ENCODE data around the gene DDAH1. TPM values are rescaled to one million over a fixed set of nuclear protein-coding genes. Genes with fewer than 3 reads are reported as not detected.
A peak's percentile ranks its signal among the peaks of the same experiment; 100 is the strongest.

Gene DDAH1
- total RNA-seq, 1 donor from 2014 or later, result 10.3 TPM

DNA sequence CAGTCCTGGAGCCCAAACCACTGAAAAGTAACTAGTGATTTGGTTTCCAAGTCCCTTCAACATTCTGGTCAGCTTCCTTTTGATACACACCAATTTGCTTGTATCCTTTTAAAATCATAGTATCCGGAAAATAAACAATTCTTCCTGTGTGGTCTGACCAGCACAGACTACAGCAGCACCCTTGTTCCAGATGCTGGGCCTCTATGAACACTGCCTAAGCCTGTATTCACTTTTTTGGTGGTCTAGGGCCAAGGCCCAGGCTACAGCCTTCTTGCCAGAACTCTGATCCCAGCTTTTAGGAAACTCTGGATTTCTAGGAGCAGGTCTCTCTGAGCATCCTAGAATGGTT, 801 bp upstream of the DDAH1 start:
- H3K9me3 ChIP-seq, result no peaks in the 10 kb centered on the region
- peaks cover 28% of the 10 kb centered on the region for H3K4me1 ChIP-seq
- no peak overlapping the region for H3K27ac ChIP-seq
- DNase-seq (ENCODE audit: extremely low spot score in 2 of 2), result no peak
- H3K36me3 ChIP-seq, result no peaks in the 10 kb centered on the region
- no peaks in the 10 kb centered on the region for H3K27me3 ChIP-seq
- TF ChIP-seq CTCF (IDR thresholded peaks at IDR 0.05), result no peak
- TF ChIP-seq POLR2AphosphoS5 (IDR thresholded peaks at IDR 0.05; ENCODE audit: insufficient read depth in 1 of 2, low read depth in 1 of 2), result no peak
- no peak for TF ChIP-seq POLR2A (IDR thresholded peaks at IDR 0.05)
- H3K4me3 ChIP-seq, result no peak overlapping the region
- intact Hi-C loops (cut with DNase I), result loop anchor here (10.0 kb wide), 1 partner anchor 109 kb away; no protein-coding TSS in a partner anchor

DNA sequence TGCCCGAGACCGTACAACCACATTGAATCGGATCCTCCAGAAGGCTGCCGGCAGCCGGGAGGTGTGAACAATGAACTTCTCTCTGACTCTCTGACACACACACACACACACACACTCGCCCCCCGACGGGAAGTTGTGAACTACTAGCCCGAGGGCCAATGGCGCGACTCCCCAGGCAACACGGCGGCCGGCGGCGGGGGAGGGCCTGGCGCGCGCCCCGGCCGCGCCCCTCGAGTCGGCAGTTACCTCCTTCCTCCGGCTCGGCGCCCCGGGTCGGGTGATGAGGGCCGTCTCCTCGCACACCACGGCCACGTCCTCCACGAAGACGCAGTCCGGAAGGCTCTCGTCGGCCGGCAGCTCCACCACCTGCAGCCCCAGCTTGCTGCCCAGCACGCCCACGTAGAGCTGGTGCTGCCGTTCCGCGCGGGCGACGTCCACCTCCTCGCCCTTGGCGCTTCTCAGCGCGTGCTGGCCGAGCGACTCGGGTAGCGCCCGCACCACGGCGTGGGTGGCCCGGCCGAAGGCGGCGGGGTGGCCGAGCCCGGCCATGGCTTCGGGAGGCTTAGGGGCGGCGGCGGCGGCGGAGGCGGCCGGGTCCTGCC, 361 bp downstream of the DDAH1 start:
- intact Hi-C loops (cut with DNase I), result loop anchor here (10.0 kb wide), 1 partner anchor 110 kb away; no protein-coding TSS in a partner anchor
- peaks cover 36% of the 10 kb centered on the region for H3K4me1 ChIP-seq
- DNase-seq (ENCODE audit: extremely low spot score in 2 of 2), result no peak
- H3K4me3 ChIP-seq, result peak overlapping the region; percentile 57 to 61
- TF ChIP-seq POLR2AphosphoS5 (IDR thresholded peaks at IDR 0.05; ENCODE audit: insufficient read depth in 1 of 2, low read depth in 1 of 2) (no peak), CTCF (IDR thresholded peaks at IDR 0.05) (no peak), POLR2A (IDR thresholded peaks at IDR 0.05) (no peak)
- no peaks in the 10 kb centered on the region for H3K9me3 ChIP-seq
- no peaks in the 10 kb centered on the region for H3K36me3 ChIP-seq
- peak overlapping the region; percentile 63 for H3K27ac ChIP-seq
- no peaks in the 10 kb centered on the region for H3K27me3 ChIP-seq

DNA sequence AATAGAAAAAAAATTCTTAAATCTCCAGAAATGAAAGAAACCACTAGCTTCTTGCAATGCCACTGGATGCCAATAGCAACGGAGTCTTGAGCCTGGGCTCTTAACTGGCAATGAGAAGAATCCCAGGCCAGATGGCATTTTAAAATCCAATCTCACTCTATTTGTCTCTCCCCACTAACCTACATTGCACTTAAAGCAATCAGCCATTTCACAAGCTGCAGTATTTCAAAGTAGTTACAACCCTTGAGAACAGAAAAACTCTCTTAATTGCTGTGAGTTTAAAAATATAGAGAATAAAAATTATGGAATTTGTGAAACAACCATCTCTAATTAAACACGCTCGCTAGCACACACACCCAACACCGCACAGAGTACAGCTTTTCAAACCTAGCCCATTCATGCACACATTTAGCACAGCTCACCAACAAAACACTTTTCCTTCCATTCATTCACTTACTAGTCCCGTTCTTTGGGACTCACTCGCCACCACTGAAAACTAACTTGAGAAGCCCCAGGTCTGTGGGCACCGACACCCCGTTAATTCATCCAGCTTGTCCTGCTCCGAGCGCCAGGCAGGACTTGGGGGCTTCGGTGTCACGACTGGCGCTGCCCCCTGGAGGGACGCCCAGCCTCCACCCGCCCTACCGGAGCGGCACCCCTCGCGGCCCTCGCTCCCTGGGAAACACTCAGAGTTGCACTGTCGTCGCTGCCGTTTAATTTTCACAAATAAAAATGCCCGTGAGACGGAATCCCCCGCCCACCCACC, 1.0 kb downstream of the DDAH1 start:
- H3K9me3 ChIP-seq, result no peaks in the 10 kb centered on the region
- no peaks in the 10 kb centered on the region for H3K27me3 ChIP-seq
- peaks cover 43% of the 10 kb centered on the region for H3K4me1 ChIP-seq
- H3K36me3 ChIP-seq, result no peaks in the 10 kb centered on the region
- H3K27ac ChIP-seq, result peak overlapping the region; percentile 63
- intact Hi-C loops (cut with DNase I), result loop anchor here (10.0 kb wide), 1 partner anchor 111 kb away; no protein-coding TSS in a partner anchor
- no peak for TF ChIP-seq POLR2A (IDR thresholded peaks at IDR 0.05)
- TF ChIP-seq CTCF (IDR thresholded peaks at IDR 0.05), result no peak
- TF ChIP-seq POLR2AphosphoS5 (IDR thresholded peaks at IDR 0.05; ENCODE audit: insufficient read depth in 1 of 2, low read depth in 1 of 2), result no peak
- DNase-seq (ENCODE audit: extremely low spot score in 2 of 2), result no peak
- peak overlapping the region; percentile 57 to 61 for H3K4me3 ChIP-seq

GRCh38 chr1:85462931-85463649, 1.9 kb downstream of the DDAH1 start:
- DNase-seq (ENCODE audit: extremely low spot score in 2 of 2), result no peak
- Histone ChIP-seq H3K4me3 (no peak overlapping the region), H3K27me3 (no peaks in the 10 kb centered on the region), H3K27ac (no peak overlapping the region), H3K36me3 (no peaks in the 10 kb centered on the region), H3K4me1 (peaks cover 45% of the 10 kb centered on the region), H3K9me3 (no peaks in the 10 kb centered on the region)
- intact Hi-C loops (cut with DNase I), result loop anchor here (10.0 kb wide), 1 partner anchor 112 kb away; no protein-coding TSS in a partner anchor
- no peak for TF ChIP-seq POLR2AphosphoS5 (IDR thresholded peaks at IDR 0.05; ENCODE audit: insufficient read depth in 1 of 2, low read depth in 1 of 2)
- TF ChIP-seq POLR2A (IDR thresholded peaks at IDR 0.05), result no peak
- TF ChIP-seq CTCF (IDR thresholded peaks at IDR 0.05), result no peak

Data from vagina (tissue), 2 donors.